ENCODE data around the gene JOSD2. TPM values are rescaled to one million over a fixed set of nuclear protein-coding genes. Genes with fewer than 3 reads are reported as not detected.

Gene JOSD2
- total RNA-seq, 1 experiment from 2014 or later: 5.4 TPM

DNA sequence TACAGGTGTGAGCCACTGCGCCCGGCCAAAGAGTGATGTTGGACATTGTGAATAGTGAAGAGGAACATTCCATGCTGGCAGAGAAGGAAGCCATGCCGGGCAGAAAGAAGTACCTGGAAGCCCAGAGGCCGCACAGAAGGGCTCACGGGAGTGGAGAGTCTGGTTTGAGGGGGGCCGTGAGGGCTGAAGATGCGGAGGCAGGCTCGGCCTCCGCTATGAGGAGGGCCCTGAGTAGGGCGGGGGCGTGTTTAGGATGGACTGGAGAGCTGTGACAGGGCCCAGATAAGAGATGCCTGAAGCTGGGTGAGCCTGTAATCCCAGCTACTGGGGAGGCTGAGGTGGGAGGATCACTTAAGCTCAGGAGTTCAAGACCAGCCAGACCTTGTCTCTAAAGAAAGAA lies 1.6 kb downstream of the JOSD2 start:
- Histone ChIP-seq H2BK12ac (ENCODE audit: insufficient read length, low read depth, low read length) (no peak overlapping the region), H2BK20ac (ENCODE audit: low read depth, low read length, poor library complexity, severe bottlenecking) (no peak overlapping the region), H3K79me2 (ENCODE audit: insufficient read depth, low read length) (no peaks in the 10 kb centered on the region), H2BK5ac (ENCODE audit: insufficient read length, low read length) (no peak overlapping the region), H2AFZ (ENCODE audit: low read length) (no peak overlapping the region), H4K8ac (replicated peaks; ENCODE audit: insufficient read length, low read depth, low read length) (no peak overlapping the region), H3K9me3 (ENCODE audit: control insufficient read depth, low read depth, low read length) (no peaks in the 10 kb centered on the region), H3K79me1 (ENCODE audit: insufficient read depth, low read depth, low read length, poor library complexity, severe bottlenecking) (no peaks in the 10 kb centered on the region), H2BK120ac (ENCODE audit: low read depth, low read length, poor library complexity, severe bottlenecking) (no peak overlapping the region), H2BK15ac (ENCODE audit: low read depth, low read length) (no peak overlapping the region), H3K9ac (ENCODE audit: extremely low read depth, insufficient read length, low read length) (no peak overlapping the region), H3K27me3 (ENCODE audit: insufficient read depth, low read length) (peaks cover 2% of the 10 kb centered on the region; the same call in 1 of the 2 replicates), H4K5ac (ENCODE audit: insufficient read length, low read depth, low read length) (no peak overlapping the region), H3K4me2 (ENCODE audit: insufficient read depth, insufficient read length, low read length) (no peak overlapping the region), H3K27ac (ENCODE audit: insufficient read length, low read depth, low read length) (no peak overlapping the region), H3K18ac (ENCODE audit: insufficient read length, low read depth, low read length) (no peak overlapping the region), H4K20me1 (ENCODE audit: control insufficient read depth, insufficient read depth, insufficient read length) (no peaks in the 10 kb centered on the region), H2AK5ac (ENCODE audit: insufficient read length, low read length) (no peak overlapping the region), H3K14ac (ENCODE audit: insufficient read depth, low read length) (no peak overlapping the region), H3K56ac (ENCODE audit: insufficient read length, low read depth, low read length) (no peak overlapping the region), H3T11ph (ENCODE audit: low read length) (no peak overlapping the region), H4K91ac (ENCODE audit: insufficient read length, low read depth, low read length) (no peak overlapping the region), H3K4ac (ENCODE audit: low read depth, low read length) (no peak overlapping the region), H3K4me1 (ENCODE audit: insufficient read depth, low read length) (no peaks in the 10 kb centered on the region), H3K23ac (ENCODE audit: insufficient read length, low read depth, low read length) (no peak overlapping the region), H3K23me2 (ENCODE audit: insufficient read length, low read depth, low read length, poor library complexity, severe bottlenecking) (no peaks in the 10 kb centered on the region)
- no peaks in the 10 kb centered on the region; a peak in 1 of 5 replicates for H3K9me3 Mint-ChIP-seq
- H3K4me1 Mint-ChIP-seq: peaks cover 7 to 25% of the 10 kb centered on the region in 2 experiments
- WGBS (ENCODE audit: extremely low coverage, insufficient read length, low lambda C conversion rate): no CpG with 5 or more reads among the region's 11 CpGs
- TF ChIP-seq, protein P1, sequence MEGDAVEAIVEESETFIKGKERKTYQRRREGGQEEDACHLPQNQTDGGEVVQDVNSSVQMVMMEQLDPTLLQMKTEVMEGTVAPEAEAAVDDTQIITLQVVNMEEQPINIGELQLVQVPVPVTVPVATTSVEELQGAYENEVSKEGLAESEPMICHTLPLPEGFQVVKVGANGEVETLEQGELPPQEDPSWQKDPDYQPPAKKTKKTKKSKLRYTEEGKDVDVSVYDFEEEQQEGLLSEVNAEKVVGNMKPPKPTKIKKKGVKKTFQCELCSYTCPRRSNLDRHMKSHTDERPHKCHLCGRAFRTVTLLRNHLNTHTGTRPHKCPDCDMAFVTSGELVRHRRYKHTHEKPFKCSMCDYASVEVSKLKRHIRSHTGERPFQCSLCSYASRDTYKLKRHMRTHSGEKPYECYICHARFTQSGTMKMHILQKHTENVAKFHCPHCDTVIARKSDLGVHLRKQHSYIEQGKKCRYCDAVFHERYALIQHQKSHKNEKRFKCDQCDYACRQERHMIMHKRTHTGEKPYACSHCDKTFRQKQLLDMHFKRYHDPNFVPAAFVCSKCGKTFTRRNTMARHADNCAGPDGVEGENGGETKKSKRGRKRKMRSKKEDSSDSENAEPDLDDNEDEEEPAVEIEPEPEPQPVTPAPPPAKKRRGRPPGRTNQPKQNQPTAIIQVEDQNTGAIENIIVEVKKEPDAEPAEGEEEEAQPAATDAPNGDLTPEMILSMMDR (conservative IDR thresholded peaks at IDR 0.05): no peak
- H3K36me3 Mint-ChIP-seq (ENCODE audit: insufficient read depth in 1 of 3, low read depth in 3 of 3): no peaks in the 10 kb centered on the region; a peak in 1 of 7 replicates
- H3K27me3 Mint-ChIP-seq (ENCODE audit: low read depth): peaks cover 41% of the 10 kb centered on the region
- H3K4me3 Mint-ChIP-seq: peak overlapping the region in 1 of 2 experiments; percentile 3; a peak in 3 of 5 replicates
- DNase-seq: no peak
- no peak overlapping the region for H3K27ac Mint-ChIP-seq

All from H9 (cell line).